Activated CD8-positive, alpha-beta T cell treated with anti-CD3 and anti-CD28 coated beads, Interleukin-2, amount 10 ng/mL, durations not matched to agents 7 days and 5 days (primary cell): ENCODE measurements around the gene EFNB1. TPM values are rescaled to one million over a fixed set of nuclear protein-coding genes. Genes with fewer than 3 reads are reported as not detected.

Experiments used
- ATAC-seq: fragments of 150-1000 bp; cut with Tn5 transposase; one replicate; pipeline ENCODE4 v1.10.0; 2021; ENCODE audit warnings: moderate library complexity
- CTCF ChIA-PET: fragments of 350-600 bp; sonication (Branson Sonifier 250); formaldehyde crosslinking; loops from one replicate; lab custom pipeline; 2021; ENCODE audit warnings: antibody characterized with exemption; lab: Charles Lee
- POLR2A ChIA-PET: fragments of 350-600 bp; sonication (Branson Sonifier 250); formaldehyde crosslinking; loops from one replicate; lab custom pipeline; 2021; ENCODE audit warnings: antibody characterized with exemption; lab: Charles Lee
- DNase-seq: peaks from one replicate; pipeline ENCODE4 v3.0.0-alpha.2; 2020
- H3K27ac Mint-ChIP-seq: one replicate; pipeline ENCODE4 v1.8.0; 2021; ENCODE audit warnings: mild to moderate bottlenecking, mixed read lengths
- H3K27me3 Mint-ChIP-seq: one replicate; pipeline ENCODE4 v1.8.0; 2021; ENCODE audit warnings: low read depth, mixed read lengths
- H3K36me3 Mint-ChIP-seq: one replicate; pipeline ENCODE4 v1.8.0; 2021; ENCODE audit warnings: low read depth, mixed read lengths
- H3K4me1 Mint-ChIP-seq: one replicate; pipeline ENCODE4 v1.8.0; 2021; ENCODE audit warnings: low read depth, mixed read lengths
- H3K4me3 Mint-ChIP-seq: one replicate; pipeline ENCODE4 v1.8.0; 2021; ENCODE audit warnings: mild to moderate bottlenecking, mixed read lengths
- H3K9me3 Mint-ChIP-seq: one replicate; pipeline ENCODE4 v1.8.0; 2022; ENCODE audit warnings: mixed read lengths; ENCODE audit not compliant: insufficient read depth
- total RNA-seq, 2 experiments: library from RNA; stranded (reverse); gene quantifications; one replicate each; pipeline ENCODE4 v1.2.3, GENCODE V29; 2021

The EFNB1 gene
- total RNA-seq, 2 experiments from 2014 or later = 4.1 to 4.2 TPM

GRCh38 chrX:68829582-68830418, 979 bp downstream of the EFNB1 start:
- DNase-seq (no peak), ATAC-seq (peak; percentile 21)
- H3K27me3 Mint-ChIP-seq = peaks cover 5% of the 10 kb centered on the region
- no peaks in the 10 kb centered on the region for H3K9me3 Mint-ChIP-seq
- peaks cover 18% of the 10 kb centered on the region for H3K4me1 Mint-ChIP-seq
- ChIA-PET POLR2A (interaction anchor here (0.5 to 1.2 kb wide), 2 partner anchors 330 to 331 kb away, joined by 3 read pairs; partner anchors contain the start of gene YIPF6), CTCF (interaction anchor here (1.0 to 3.5 kb wide), 8 partner anchors 64 to 1303 kb away, joined by 3 to 45 read pairs (median 3); partner anchors contain the start of genes IGBP1 and PJA1)
- peak overlapping the region; percentile 80 for H3K4me3 Mint-ChIP-seq
- H3K36me3 Mint-ChIP-seq = no peaks in the 10 kb centered on the region
- no peak overlapping the region for H3K27ac Mint-ChIP-seq

- peaks cover 18% of the 10 kb centered on the region for H3K4me1 Mint-ChIP-seq
- no peaks in the 10 kb centered on the region for H3K36me3 Mint-ChIP-seq
- POLR2A ChIA-PET = no interaction called here
- DNase-seq (no peak), ATAC-seq (no peak)
- no peaks in the 10 kb centered on the region for H3K9me3 Mint-ChIP-seq
- peak overlapping the region; percentile 80 for H3K4me3 Mint-ChIP-seq
- no peak overlapping the region for H3K27ac Mint-ChIP-seq
- CTCF ChIA-PET = interaction anchor here (1.2 kb wide), 1 partner anchor 392 kb away, joined by 4 read pairs; no protein-coding TSS in a partner anchor
- peaks cover 5% of the 10 kb centered on the region for H3K27me3 Mint-ChIP-seq
Observed at GRCh38 chrX:68830419-68831404, 1.9 kb downstream of the EFNB1 start.

GRCh38 chrX:68831405-68832100, 2.7 kb downstream of the EFNB1 start:
- Mint-ChIP-seq H3K4me1 (peaks cover 18% of the 10 kb centered on the region), H3K4me3 (peak overlapping the region; percentile 43), H3K36me3 (no peaks in the 10 kb centered on the region), H3K27ac (no peak overlapping the region), H3K27me3 (peaks cover 5% of the 10 kb centered on the region), H3K9me3 (no peaks in the 10 kb centered on the region)
- DNase-seq (no peak), ATAC-seq (no peak)
- ChIA-PET POLR2A (no interaction called here), CTCF (interaction anchor here (1.2 kb wide), 1 partner anchor 391 kb away, joined by 4 read pairs; no protein-coding TSS in a partner anchor)

- ChIA-PET CTCF (interaction anchor here (1.2 kb wide), 1 partner anchor 390 kb away, joined by 4 read pairs; no protein-coding TSS in a partner anchor), POLR2A (no interaction called here)
- Mint-ChIP-seq H3K9me3 (no peaks in the 10 kb centered on the region), H3K4me3 (no peak overlapping the region), H3K27ac (no peak overlapping the region), H3K27me3 (peaks cover 5% of the 10 kb centered on the region), H3K36me3 (no peaks in the 10 kb centered on the region), H3K4me1 (peaks cover 18% of the 10 kb centered on the region)
- ATAC-seq (no peak), DNase-seq (no peak)
Observed at GRCh38 chrX:68832101-68832416, 3.2 kb downstream of the EFNB1 start.

- Mint-ChIP-seq H3K27ac (no peak overlapping the region), H3K4me3 (no peak overlapping the region), H3K27me3 (peaks cover 5% of the 10 kb centered on the region), H3K4me1 (peaks cover 17% of the 10 kb centered on the region), H3K36me3 (no peaks in the 10 kb centered on the region), H3K9me3 (no peaks in the 10 kb centered on the region)
- no peak for ATAC-seq
- ChIA-PET POLR2A (no interaction called here), CTCF (no interaction called here)
- DNase-seq = no peak
Observed at GRCh38 chrX:68832516-68833447, 4.0 kb downstream of the EFNB1 start.

GRCh38 chrX:68833448-68833805, 4.6 kb downstream of the EFNB1 start:
- ATAC-seq = no peak
- no peak for DNase-seq
- Mint-ChIP-seq H3K36me3 (no peaks in the 10 kb centered on the region), H3K27ac (no peak overlapping the region), H3K4me3 (no peak overlapping the region), H3K4me1 (peaks cover 15% of the 10 kb centered on the region), H3K27me3 (peaks cover 5% of the 10 kb centered on the region), H3K9me3 (no peaks in the 10 kb centered on the region)
- ChIA-PET POLR2A (no interaction called here), CTCF (no interaction called here)

- H3K27ac Mint-ChIP-seq = no peak overlapping the region
Observed at GRCh38 chrX:68833855-68834331, 5.1 kb downstream of the EFNB1 start.

GRCh38 chrX:68834371-68835103, 5.7 kb downstream of the EFNB1 start:
- no peaks in the 10 kb centered on the region for H3K9me3 Mint-ChIP-seq
- CTCF ChIA-PET = no interaction called here
- H3K4me1 Mint-ChIP-seq = peaks cover 12% of the 10 kb centered on the region
- DNase-seq (no peak), ATAC-seq (no peak)
- H3K36me3 Mint-ChIP-seq = no peaks in the 10 kb centered on the region
- H3K27ac Mint-ChIP-seq = no peak overlapping the region
- H3K4me3 Mint-ChIP-seq = no peak overlapping the region
- peaks cover 5% of the 10 kb centered on the region for H3K27me3 Mint-ChIP-seq
- POLR2A ChIA-PET = no interaction called here

More at GRCh38 chrX:68833855-68834331, 5.1 kb downstream of the EFNB1 start:
- CTCF ChIA-PET = no interaction called here
- peaks cover 5% of the 10 kb centered on the region for H3K27me3 Mint-ChIP-seq
- POLR2A ChIA-PET = no interaction called here
- ATAC-seq (no peak), DNase-seq (no peak)
- peaks cover 12% of the 10 kb centered on the region for H3K4me1 Mint-ChIP-seq
- no peaks in the 10 kb centered on the region for H3K9me3 Mint-ChIP-seq
- H3K36me3 Mint-ChIP-seq = no peaks in the 10 kb centered on the region
- no peak overlapping the region for H3K4me3 Mint-ChIP-seq

- Mint-ChIP-seq H3K36me3 (no peaks in the 10 kb centered on the region), H3K27me3 (peaks cover 5% of the 10 kb centered on the region), H3K4me3 (no peak overlapping the region), H3K27ac (no peak overlapping the region), H3K4me1 (peaks cover 12% of the 10 kb centered on the region), H3K9me3 (no peaks in the 10 kb centered on the region)
- no peak for DNase-seq
- no peak for ATAC-seq
- POLR2A ChIA-PET = no interaction called here
- CTCF ChIA-PET = no interaction called here
Observed at GRCh38 chrX:68835104-68835442, 6.3 kb downstream of the EFNB1 start.

- H3K27me3 Mint-ChIP-seq = peaks cover 5% of the 10 kb centered on the region
- H3K27ac Mint-ChIP-seq = no peak overlapping the region
- H3K4me1 Mint-ChIP-seq = peaks cover 10% of the 10 kb centered on the region
- ATAC-seq (no peak), DNase-seq (no peak)
- no peaks in the 10 kb centered on the region for H3K9me3 Mint-ChIP-seq
- no peaks in the 10 kb centered on the region for H3K36me3 Mint-ChIP-seq
- ChIA-PET POLR2A (no interaction called here), CTCF (interaction anchor here (0.8 to 1.3 kb wide), 2 partner anchors 8 to 12 kb away, joined by 4 to 5 read pairs; no protein-coding TSS in a partner anchor)
- H3K4me3 Mint-ChIP-seq = no peak overlapping the region
Observed at GRCh38 chrX:68835468-68835867, 6.6 kb downstream of the EFNB1 start.
